Body of pancreas (tissue), 4 donors: ENCODE data around the gene USP6NL.

Source experiments
- POLR2A ChIP-seq, 3 donors: fragments of 450-650 bp; IDR thresholded peaks; one replicate each; pipeline ENCODE4 v1.6.1; 2016; ENCODE audit warnings: antibody characterized with exemption in 3 of 3, mild to moderate bottlenecking in 2 of 3
- TF ChIP-seq, protein P1 (sequence below), 7 experiments: fragments of 450-650 bp in 4 of 7; fragments of 200-600 bp in 3 of 7; sonication (generic) in 3 of 7; IDR thresholded peaks; one replicate each; pipeline ENCODE4 v1.5.1; 2016 to 2019; ENCODE audit warnings: antibody characterized with exemption in 7 of 7

DNA sequence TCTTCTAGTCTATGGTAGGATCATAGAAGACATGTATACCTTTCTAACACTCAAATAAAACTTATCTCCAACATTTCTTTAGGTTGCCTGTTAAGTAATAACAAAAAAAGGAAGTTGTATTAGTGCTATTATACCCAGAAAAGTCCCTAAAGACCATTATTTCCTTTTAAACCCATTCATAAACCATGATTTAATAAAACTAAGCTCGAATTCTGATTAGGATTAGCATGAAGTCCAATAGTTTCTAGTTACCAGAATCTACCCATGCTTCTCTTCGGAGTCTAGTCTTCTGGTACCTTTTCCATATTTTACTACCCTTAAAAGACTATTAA lies 62.7 kb downstream of the USP6NL start:
- TF ChIP-seq, protein P1, sequence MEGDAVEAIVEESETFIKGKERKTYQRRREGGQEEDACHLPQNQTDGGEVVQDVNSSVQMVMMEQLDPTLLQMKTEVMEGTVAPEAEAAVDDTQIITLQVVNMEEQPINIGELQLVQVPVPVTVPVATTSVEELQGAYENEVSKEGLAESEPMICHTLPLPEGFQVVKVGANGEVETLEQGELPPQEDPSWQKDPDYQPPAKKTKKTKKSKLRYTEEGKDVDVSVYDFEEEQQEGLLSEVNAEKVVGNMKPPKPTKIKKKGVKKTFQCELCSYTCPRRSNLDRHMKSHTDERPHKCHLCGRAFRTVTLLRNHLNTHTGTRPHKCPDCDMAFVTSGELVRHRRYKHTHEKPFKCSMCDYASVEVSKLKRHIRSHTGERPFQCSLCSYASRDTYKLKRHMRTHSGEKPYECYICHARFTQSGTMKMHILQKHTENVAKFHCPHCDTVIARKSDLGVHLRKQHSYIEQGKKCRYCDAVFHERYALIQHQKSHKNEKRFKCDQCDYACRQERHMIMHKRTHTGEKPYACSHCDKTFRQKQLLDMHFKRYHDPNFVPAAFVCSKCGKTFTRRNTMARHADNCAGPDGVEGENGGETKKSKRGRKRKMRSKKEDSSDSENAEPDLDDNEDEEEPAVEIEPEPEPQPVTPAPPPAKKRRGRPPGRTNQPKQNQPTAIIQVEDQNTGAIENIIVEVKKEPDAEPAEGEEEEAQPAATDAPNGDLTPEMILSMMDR (IDR thresholded peaks at IDR 0.05) = no peak
- TF ChIP-seq POLR2A (IDR thresholded peaks at IDR 0.05) = no peak
